Measurements from ENCODE around the gene IFIT1.

DNA sequence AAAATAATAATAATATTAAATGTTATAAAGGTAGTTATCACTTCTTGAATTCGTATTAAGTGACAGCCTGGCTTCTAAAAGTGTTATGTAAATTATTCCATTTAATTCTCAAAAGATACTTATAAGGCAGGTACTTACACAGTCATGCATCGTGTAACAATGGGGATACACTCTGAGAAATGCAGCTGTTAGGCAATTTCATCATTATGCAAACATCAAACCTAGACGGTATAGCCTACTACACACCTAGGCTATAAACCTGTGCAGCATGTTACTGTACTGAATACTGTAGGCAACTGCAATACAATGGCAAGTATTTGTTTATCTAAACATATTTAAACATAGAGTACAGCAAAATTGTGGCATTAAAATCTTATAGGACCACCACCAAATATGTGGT, 1.5 kb downstream of the IFIT1 start:
- TF ChIP-seq, protein P1, sequence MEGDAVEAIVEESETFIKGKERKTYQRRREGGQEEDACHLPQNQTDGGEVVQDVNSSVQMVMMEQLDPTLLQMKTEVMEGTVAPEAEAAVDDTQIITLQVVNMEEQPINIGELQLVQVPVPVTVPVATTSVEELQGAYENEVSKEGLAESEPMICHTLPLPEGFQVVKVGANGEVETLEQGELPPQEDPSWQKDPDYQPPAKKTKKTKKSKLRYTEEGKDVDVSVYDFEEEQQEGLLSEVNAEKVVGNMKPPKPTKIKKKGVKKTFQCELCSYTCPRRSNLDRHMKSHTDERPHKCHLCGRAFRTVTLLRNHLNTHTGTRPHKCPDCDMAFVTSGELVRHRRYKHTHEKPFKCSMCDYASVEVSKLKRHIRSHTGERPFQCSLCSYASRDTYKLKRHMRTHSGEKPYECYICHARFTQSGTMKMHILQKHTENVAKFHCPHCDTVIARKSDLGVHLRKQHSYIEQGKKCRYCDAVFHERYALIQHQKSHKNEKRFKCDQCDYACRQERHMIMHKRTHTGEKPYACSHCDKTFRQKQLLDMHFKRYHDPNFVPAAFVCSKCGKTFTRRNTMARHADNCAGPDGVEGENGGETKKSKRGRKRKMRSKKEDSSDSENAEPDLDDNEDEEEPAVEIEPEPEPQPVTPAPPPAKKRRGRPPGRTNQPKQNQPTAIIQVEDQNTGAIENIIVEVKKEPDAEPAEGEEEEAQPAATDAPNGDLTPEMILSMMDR (conservative IDR thresholded peaks at IDR 0.05; ENCODE audit: low read depth, low read length) = no peak
- TF ChIP-seq EZH2 (IDR thresholded peaks at IDR 0.05; ENCODE audit: borderline replicate concordance, low read depth, low read length, poor library complexity, severe bottlenecking) = no peak
